Mesothelial cell of epicardium (in vitro differentiated cells): ENCODE measurements around the gene TCERG1L. TPM values are rescaled to one million over a fixed set of nuclear protein-coding genes. Genes with fewer than 3 reads are reported as not detected.

Experiments used
- DNase-seq, 2 experiments: peaks; one replicate each; pipeline ENCODE4 v3.0.0; 2021; ENCODE audit warnings: low spot score in 2 of 2; ENCODE audit not compliant: unreplicated experiment in 2 of 2
- H3K27ac Mint-ChIP-seq: 2 replicates; pipeline ENCODE4 v1.8.0; 2021; ENCODE audit warnings: mixed read lengths
- H3K27me3 Mint-ChIP-seq: 2 replicates; pipeline ENCODE4 v1.8.0; 2021; ENCODE audit warnings: low read depth, mixed read lengths
- H3K36me3 Mint-ChIP-seq: 2 replicates; pipeline ENCODE4 v1.8.0; 2021; ENCODE audit warnings: mixed read lengths
- H3K4me1 Mint-ChIP-seq: 2 replicates; pipeline ENCODE4 v1.8.0; 2021; ENCODE audit warnings: mixed read lengths
- H3K4me3 Mint-ChIP-seq: 2 replicates; pipeline ENCODE4 v1.8.0; 2021; ENCODE audit warnings: mild to moderate bottlenecking, moderate library complexity, mixed read lengths
- H3K9me3 Mint-ChIP-seq: 2 replicates; pipeline ENCODE4 v1.8.0; 2021; ENCODE audit warnings: mixed read lengths
- total RNA-seq: library from RNA; stranded (reverse); gene quantifications from 3 replicates; pipeline ENCODE4 v1.2.1, GENCODE V29; 2021
- TF ChIP-seq, protein P1 (sequence below): fragments of 200-600 bp; sonication (generic); IDR thresholded peaks from one replicate; pipeline ENCODE4 v1.5.0; 2021; ENCODE audit warnings: antibody characterized with exemption; ENCODE audit not compliant: unreplicated experiment

TCERG1L gene
- total RNA-seq, 1 donor from 2014 or later, result 0.63 TPM

DNA sequence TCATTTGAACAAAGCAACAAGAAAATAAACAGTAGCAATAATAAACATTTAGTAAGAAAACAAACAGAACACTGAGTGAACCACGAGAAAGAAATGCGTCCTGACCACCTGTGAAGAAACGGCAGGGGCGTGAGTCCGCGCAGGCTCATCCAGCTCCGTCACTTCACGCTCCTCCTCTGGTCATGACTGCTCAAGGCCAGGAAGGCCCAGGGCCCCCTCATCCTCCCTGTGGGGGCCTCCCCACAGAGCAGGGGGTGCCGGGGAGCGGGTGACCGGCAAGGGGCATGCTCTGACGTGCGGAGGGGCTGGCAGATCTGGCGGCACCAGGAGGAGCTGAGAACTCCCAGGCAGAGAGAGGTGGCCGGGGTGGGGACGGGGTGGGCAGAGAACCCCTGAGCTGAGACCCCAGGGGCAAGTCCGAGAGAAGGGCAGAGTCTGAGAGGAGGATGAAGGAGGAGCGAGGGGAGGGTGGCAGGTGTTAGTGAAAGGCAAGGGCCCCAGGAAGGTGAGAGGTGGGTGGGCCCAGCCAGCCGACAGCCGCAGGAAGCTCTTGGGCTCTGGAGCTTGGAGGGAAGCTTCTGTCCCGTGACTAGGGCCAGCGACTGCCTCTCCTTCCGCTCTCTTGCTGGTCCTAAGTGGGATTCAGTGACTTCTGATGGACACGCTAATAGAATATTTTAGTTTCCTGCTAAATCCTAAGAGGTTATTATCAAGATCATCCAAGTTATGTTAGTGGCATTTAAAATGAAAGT, 223.9 kb downstream of the TCERG1L start:
- H3K36me3 Mint-ChIP-seq, result no peaks in the 10 kb centered on the region
- H3K27ac Mint-ChIP-seq, result no peak overlapping the region
- no peak overlapping the region for H3K4me3 Mint-ChIP-seq
- no peak for DNase-seq
- peaks cover 19% of the 10 kb centered on the region for H3K4me1 Mint-ChIP-seq
- H3K9me3 Mint-ChIP-seq, result no peaks in the 10 kb centered on the region
- TF ChIP-seq, protein P1, sequence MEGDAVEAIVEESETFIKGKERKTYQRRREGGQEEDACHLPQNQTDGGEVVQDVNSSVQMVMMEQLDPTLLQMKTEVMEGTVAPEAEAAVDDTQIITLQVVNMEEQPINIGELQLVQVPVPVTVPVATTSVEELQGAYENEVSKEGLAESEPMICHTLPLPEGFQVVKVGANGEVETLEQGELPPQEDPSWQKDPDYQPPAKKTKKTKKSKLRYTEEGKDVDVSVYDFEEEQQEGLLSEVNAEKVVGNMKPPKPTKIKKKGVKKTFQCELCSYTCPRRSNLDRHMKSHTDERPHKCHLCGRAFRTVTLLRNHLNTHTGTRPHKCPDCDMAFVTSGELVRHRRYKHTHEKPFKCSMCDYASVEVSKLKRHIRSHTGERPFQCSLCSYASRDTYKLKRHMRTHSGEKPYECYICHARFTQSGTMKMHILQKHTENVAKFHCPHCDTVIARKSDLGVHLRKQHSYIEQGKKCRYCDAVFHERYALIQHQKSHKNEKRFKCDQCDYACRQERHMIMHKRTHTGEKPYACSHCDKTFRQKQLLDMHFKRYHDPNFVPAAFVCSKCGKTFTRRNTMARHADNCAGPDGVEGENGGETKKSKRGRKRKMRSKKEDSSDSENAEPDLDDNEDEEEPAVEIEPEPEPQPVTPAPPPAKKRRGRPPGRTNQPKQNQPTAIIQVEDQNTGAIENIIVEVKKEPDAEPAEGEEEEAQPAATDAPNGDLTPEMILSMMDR, result no peak
- peaks cover 2% of the 10 kb centered on the region for H3K27me3 Mint-ChIP-seq

DNA sequence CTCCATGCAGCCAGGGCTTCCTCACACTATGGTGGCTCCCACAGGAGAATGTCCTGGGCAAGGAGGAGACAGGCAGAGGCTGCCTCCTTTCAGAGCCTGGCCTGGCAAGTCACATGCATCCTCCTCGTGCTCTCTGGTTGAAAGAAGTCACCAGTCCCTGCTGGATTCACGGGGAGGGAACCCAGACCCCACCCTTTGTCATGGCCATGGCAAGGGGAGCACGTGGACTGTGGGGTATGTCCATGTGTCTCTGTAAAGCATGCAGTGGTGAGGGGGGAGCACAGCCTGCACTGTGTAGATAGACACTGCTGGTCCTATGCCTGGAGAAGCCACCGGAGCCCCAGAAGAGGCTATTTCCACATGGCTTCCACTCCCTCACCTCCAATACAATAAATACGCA, 225.0 kb downstream of the TCERG1L start:
- Mint-ChIP-seq H3K4me1 (peaks cover 16% of the 10 kb centered on the region), H3K27me3 (peaks cover 2% of the 10 kb centered on the region), H3K9me3 (no peaks in the 10 kb centered on the region), H3K36me3 (no peaks in the 10 kb centered on the region), H3K27ac (no peak overlapping the region), H3K4me3 (no peak overlapping the region)
- DNase-seq, result no peak
- TF ChIP-seq, protein P1, result no peak

DNA sequence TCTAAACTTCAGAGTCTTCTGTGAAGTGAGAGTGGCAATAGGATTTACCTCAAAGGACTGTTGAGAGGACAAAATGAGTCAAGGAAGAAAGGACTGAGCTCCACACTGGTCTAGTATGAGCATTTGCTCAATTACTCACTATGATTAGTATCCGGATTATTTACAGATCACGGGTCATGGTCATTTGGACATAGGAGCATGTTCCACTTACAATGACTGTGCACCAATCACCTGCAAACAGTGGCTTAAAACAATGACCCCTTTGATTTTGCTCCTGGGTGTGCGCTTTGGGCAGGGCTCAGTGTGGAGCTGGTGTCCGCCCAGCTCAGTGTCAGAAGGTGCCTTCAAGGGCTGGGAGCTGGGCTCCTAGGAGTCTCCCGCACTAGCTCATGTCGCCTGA, 225.4 kb downstream of the TCERG1L start:
- H3K4me1 Mint-ChIP-seq, result peaks cover 16% of the 10 kb centered on the region
- H3K27ac Mint-ChIP-seq, result no peak overlapping the region
- H3K4me3 Mint-ChIP-seq, result no peak overlapping the region
- TF ChIP-seq, protein P1, result no peak
- no peak for DNase-seq
- H3K9me3 Mint-ChIP-seq, result no peaks in the 10 kb centered on the region
- no peaks in the 10 kb centered on the region for H3K36me3 Mint-ChIP-seq
- peaks cover 2% of the 10 kb centered on the region for H3K27me3 Mint-ChIP-seq

DNA sequence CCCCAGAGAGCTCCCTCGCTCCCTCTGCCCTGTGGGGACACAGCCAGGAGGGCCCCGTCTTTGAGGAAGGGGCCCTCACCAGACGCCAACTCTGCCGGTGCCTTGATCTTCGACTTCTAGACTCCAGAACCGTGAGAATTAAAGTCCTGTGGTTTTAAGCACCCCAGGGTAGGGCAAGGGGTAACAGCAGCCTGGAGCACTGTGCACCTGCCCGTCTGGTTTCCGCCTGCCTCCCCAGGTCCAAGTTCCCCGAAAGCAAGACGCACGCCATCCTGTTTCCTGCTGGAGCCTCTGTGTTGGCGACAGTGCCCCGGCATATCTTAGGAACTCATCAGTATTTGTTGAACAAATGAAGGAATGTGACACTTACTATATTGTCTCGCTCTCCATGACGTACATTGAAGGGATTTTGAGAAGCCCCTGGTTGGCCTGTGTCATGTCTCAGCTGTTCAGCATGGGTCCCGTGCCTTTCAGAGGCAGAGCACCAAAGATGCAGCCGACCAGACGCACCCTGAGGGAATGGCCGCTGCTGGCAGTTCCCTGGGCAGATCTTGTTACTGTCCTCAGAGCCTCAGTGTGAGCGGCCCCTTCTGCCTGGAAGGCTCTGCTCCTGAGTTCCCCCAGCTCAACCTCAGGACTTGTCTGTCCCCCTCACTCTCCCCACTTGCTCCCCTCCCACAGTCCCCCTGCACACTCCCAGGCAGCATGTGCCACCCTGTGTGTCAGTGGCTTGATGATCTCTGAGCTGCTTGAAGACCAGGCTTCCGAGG, 226.2 kb downstream of the TCERG1L start:
- TF ChIP-seq, protein P1, result no peak
- H3K36me3 Mint-ChIP-seq, result no peaks in the 10 kb centered on the region
- peaks cover 16% of the 10 kb centered on the region for H3K4me1 Mint-ChIP-seq
- H3K4me3 Mint-ChIP-seq, result no peak overlapping the region
- peak overlapping the region; percentile 39 for H3K27ac Mint-ChIP-seq
- DNase-seq, result no peak
- no peaks in the 10 kb centered on the region for H3K9me3 Mint-ChIP-seq
- peaks cover 2% of the 10 kb centered on the region for H3K27me3 Mint-ChIP-seq

DNA sequence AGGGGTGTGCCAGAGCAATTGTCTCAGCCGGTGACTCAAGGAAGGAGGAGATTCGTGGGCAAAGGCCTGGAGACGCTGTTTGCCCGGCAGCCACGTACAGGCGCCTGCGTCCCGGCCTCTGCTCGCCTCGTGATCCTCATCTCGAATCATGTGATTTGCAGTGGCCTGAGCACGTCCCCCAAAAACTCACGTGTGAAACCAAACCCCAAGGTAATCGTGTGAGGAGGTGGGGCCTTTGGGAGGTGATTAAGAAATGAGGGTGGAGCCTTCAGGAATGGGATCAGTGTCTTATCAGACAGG, 226.8 kb downstream of the TCERG1L start:
- Mint-ChIP-seq H3K36me3 (no peaks in the 10 kb centered on the region), H3K27ac (no peak overlapping the region), H3K27me3 (peaks cover 2% of the 10 kb centered on the region), H3K4me1 (peaks cover 16% of the 10 kb centered on the region), H3K4me3 (no peak overlapping the region), H3K9me3 (no peaks in the 10 kb centered on the region)
- TF ChIP-seq, protein P1, result no peak
- DNase-seq, result no peak
